Activated T-cell treated with anti-CD3 and anti-CD28 coated beads, Interleukin-2, amount 50 U/mL, for 4 hours (primary cell): ENCODE measurements around the gene UBTD2. TPM values are rescaled to one million over a fixed set of nuclear protein-coding genes. Genes with fewer than 3 reads are reported as not detected.
A peak's percentile ranks its signal among the peaks of the same experiment; 100 is the strongest.
"Not testable (repeated sequence)": the region's sequence is repeated elsewhere in the genome, so short reads cannot be mapped to it uniquely, and the experiment has no call there.

Experiments
- ATAC-seq, 2 donors: fragments of 200-7000 bp; cut with Tn5 transposase; one replicate each; pipeline ENCODE4 v1.10.0; 2021
- DNase-seq: peaks from one replicate; pipeline ENCODE4 v3.0.0-alpha.2; 2020
- H3K27me3 Mint-ChIP-seq: one replicate; pipeline ENCODE4 v1.8.0; 2021; ENCODE audit warnings: low read depth, mixed read lengths
- H3K36me3 Mint-ChIP-seq: one replicate; pipeline ENCODE4 v1.8.0; 2022; ENCODE audit warnings: mixed read lengths; ENCODE audit not compliant: insufficient read depth
- H3K4me1 Mint-ChIP-seq: one replicate; pipeline ENCODE4 v1.8.0; 2021; ENCODE audit warnings: low read depth, mixed read lengths
- H3K4me3 Mint-ChIP-seq: one replicate; pipeline ENCODE4 v1.8.0; 2021; ENCODE audit warnings: mild to moderate bottlenecking, moderate library complexity, mixed read lengths
- H3K9me3 Mint-ChIP-seq: one replicate; pipeline ENCODE4 v1.8.0; 2021; ENCODE audit warnings: mixed read lengths
- total RNA-seq, 3 donors: library from RNA; stranded (reverse); gene quantifications; one replicate each; pipeline ENCODE4 v1.2.1, GENCODE V29; 2021

UBTD2 gene
- total RNA-seq, 3 donors from 2014 or later: 5.7 to 7.5 (median 6.8) TPM

- H3K4me3 Mint-ChIP-seq: no peak overlapping the region
- ATAC-seq: no peak
- H3K27me3 Mint-ChIP-seq: peaks cover 8% of the 10 kb centered on the region
- DNase-seq: no peak
- H3K36me3 Mint-ChIP-seq: no peaks in the 10 kb centered on the region
- no peaks in the 10 kb centered on the region for H3K4me1 Mint-ChIP-seq
- no peaks in the 10 kb centered on the region for H3K9me3 Mint-ChIP-seq
These were observed 19.6 kb upstream of the UBTD2 start for GRCh38 chr5:172303162-172303561.

- Mint-ChIP-seq H3K4me3 (no peak overlapping the region), H3K36me3 (no peaks in the 10 kb centered on the region), H3K9me3 (no peaks in the 10 kb centered on the region)
These were observed 18.6 kb upstream of the UBTD2 start for GRCh38 chr5:172302047-172302710.

GRCh38 chr5:172299916-172300439 lies 16.4 kb upstream of the UBTD2 start:
- ATAC-seq (no peak), DNase-seq (no peak)
- Mint-ChIP-seq H3K4me1 (no peaks in the 10 kb centered on the region), H3K27me3 (peaks cover 4% of the 10 kb centered on the region), H3K36me3 (no peaks in the 10 kb centered on the region), H3K4me3 (no peak overlapping the region), H3K9me3 (no peaks in the 10 kb centered on the region)

More at GRCh38 chr5:172302047-172302710, 18.6 kb upstream of the UBTD2 start:
- Mint-ChIP-seq H3K27me3 (peaks cover 4% of the 10 kb centered on the region), H3K4me1 (no peaks in the 10 kb centered on the region)
- DNase-seq (no peak), ATAC-seq (no peak)

- Mint-ChIP-seq H3K9me3 (no peaks in the 10 kb centered on the region), H3K4me3 (no peak overlapping the region), H3K27me3 (no peaks in the 10 kb centered on the region), H3K4me1 (peaks cover 2% of the 10 kb centered on the region), H3K36me3 (no peaks in the 10 kb centered on the region)
- no peak for ATAC-seq
- no peak for DNase-seq
These were observed 11.3 kb upstream of the UBTD2 start for GRCh38 chr5:172294831-172295230.

GRCh38 chr5:172293745-172294342 lies 10.3 kb upstream of the UBTD2 start:
- H3K4me3 Mint-ChIP-seq: no peak overlapping the region
- no peaks in the 10 kb centered on the region for H3K9me3 Mint-ChIP-seq
- H3K4me1 Mint-ChIP-seq: peaks cover 2% of the 10 kb centered on the region
- no peaks in the 10 kb centered on the region for H3K36me3 Mint-ChIP-seq
- DNase-seq (no peak), ATAC-seq (no peak)
- H3K27me3 Mint-ChIP-seq: no peaks in the 10 kb centered on the region

- peak; percentile 49 for DNase-seq
- Mint-ChIP-seq H3K27me3 (no peaks in the 10 kb centered on the region), H3K4me3 (no peak overlapping the region), H3K9me3 (no peaks in the 10 kb centered on the region), H3K36me3 (no peaks in the 10 kb centered on the region), H3K4me1 (peaks cover 2% of the 10 kb centered on the region)
- peak; percentile 99 for ATAC-seq
These were observed 9.6 kb upstream of the UBTD2 start for GRCh38 chr5:172293054-172293744.

- not testable (repeated sequence) for ATAC-seq, H3K36me3 Mint-ChIP-seq, H3K4me1 Mint-ChIP-seq, DNase-seq, H3K27me3 Mint-ChIP-seq, H3K4me3 Mint-ChIP-seq, H3K9me3 Mint-ChIP-seq
These were observed 8.3 kb upstream of the UBTD2 start for GRCh38 chr5:172291837-172292236.

GRCh38 chr5:172288465-172288864 lies 4.9 kb upstream of the UBTD2 start:
- H3K4me1 Mint-ChIP-seq: peaks cover 7% of the 10 kb centered on the region
- ATAC-seq (no peak), DNase-seq (no peak)
- no peaks in the 10 kb centered on the region for H3K36me3 Mint-ChIP-seq
- no peaks in the 10 kb centered on the region for H3K9me3 Mint-ChIP-seq
- no peaks in the 10 kb centered on the region for H3K27me3 Mint-ChIP-seq
- no peak overlapping the region for H3K4me3 Mint-ChIP-seq

GRCh38 chr5:172287140-172287539 lies 3.6 kb upstream of the UBTD2 start:
- not testable (repeated sequence) for H3K4me3 Mint-ChIP-seq, ATAC-seq, H3K27me3 Mint-ChIP-seq, H3K36me3 Mint-ChIP-seq, H3K9me3 Mint-ChIP-seq, DNase-seq
- peaks cover 12% of the 10 kb centered on the region for H3K4me1 Mint-ChIP-seq

GRCh38 chr5:172285226-172286143 lies 1.9 kb upstream of the UBTD2 start:
- peak overlapping the region; percentile 83 for H3K4me3 Mint-ChIP-seq
- ATAC-seq: no peak

GRCh38 chr5:172284611-172284980 lies 1.0 kb upstream of the UBTD2 start:
- no peaks in the 10 kb centered on the region for H3K9me3 Mint-ChIP-seq
- no peaks in the 10 kb centered on the region for H3K27me3 Mint-ChIP-seq
- peaks cover under 1% of the 10 kb centered on the region for H3K36me3 Mint-ChIP-seq
- peak overlapping the region; percentile 83 for H3K4me3 Mint-ChIP-seq
- DNase-seq (no peak), ATAC-seq (no peak)
- peaks cover 21% of the 10 kb centered on the region for H3K4me1 Mint-ChIP-seq

More at GRCh38 chr5:172285226-172286143, 1.9 kb upstream of the UBTD2 start:
- Mint-ChIP-seq H3K27me3 (no peaks in the 10 kb centered on the region), H3K36me3 (no peaks in the 10 kb centered on the region), H3K4me1 (peaks cover 21% of the 10 kb centered on the region), H3K9me3 (no peaks in the 10 kb centered on the region)
- DNase-seq: no peak

GRCh38 chr5:172283862-172284610 lies 472 bp upstream of the UBTD2 start:
- Mint-ChIP-seq H3K27me3 (no peaks in the 10 kb centered on the region), H3K9me3 (no peaks in the 10 kb centered on the region), H3K4me3 (peak overlapping the region; percentile 83), H3K36me3 (peaks cover 1% of the 10 kb centered on the region), H3K4me1 (peaks cover 23% of the 10 kb centered on the region)
- DNase-seq (peak; percentile 72), ATAC-seq (peak; percentile 93)

- DNase-seq: no peak
- peaks cover 4% of the 10 kb centered on the region for H3K36me3 Mint-ChIP-seq
- no peaks in the 10 kb centered on the region for H3K9me3 Mint-ChIP-seq
- ATAC-seq: no peak
- no peaks in the 10 kb centered on the region for H3K27me3 Mint-ChIP-seq
- peaks cover 30% of the 10 kb centered on the region for H3K4me1 Mint-ChIP-seq
- H3K4me3 Mint-ChIP-seq: peak overlapping the region; percentile 87
These were observed 1.1 kb downstream of the UBTD2 start for GRCh38 chr5:172282272-172283019.
